Glomerular endothelial cell (primary cell): Measurements from ENCODE around the gene ME1. TPM values are rescaled to one million over a fixed set of nuclear protein-coding genes. Genes with fewer than 3 reads are reported as not detected.
"Not testable (repeated sequence)": the region's sequence is repeated elsewhere in the genome, so short reads cannot be mapped to it uniquely, and the experiment has no call there.

Experiments used
- DNase-seq: peaks from one replicate; pipeline ENCODE4 v3.0.0-alpha.2; 2011; ENCODE audit warnings: low read depth, low spot score; ENCODE audit errors: extremely low read depth
- total RNA-seq: library from RNA; depleted of rRNA; stranded (reverse); fragments of >200 nt; gene quantifications from 2 replicates; pipeline ENCODE4 v1.2.3, GENCODE V29; 2015

Gene ME1
- total RNA-seq, 1 donor from 2014 or later: 13.8 TPM

DNA sequence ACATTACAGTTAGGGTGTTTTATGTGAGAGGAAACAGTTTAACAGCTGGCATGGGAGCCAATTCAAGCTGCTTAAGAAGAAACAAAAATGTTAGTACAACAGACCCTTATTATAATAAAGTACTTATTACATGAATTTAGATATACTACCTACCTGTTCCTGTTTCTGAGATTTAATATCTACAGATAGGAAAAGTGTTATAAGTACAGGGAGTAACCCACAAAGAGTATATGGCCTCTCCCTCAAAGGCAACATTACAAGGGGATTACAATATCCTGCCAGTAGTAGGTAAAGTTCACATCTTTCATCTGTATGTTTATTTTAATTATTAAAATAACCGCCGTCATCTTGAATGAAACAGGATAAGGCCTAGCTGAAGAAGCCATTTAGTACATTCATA lies 1.8 kb upstream of the ME1 start:
- no peak for DNase-seq

DNA sequence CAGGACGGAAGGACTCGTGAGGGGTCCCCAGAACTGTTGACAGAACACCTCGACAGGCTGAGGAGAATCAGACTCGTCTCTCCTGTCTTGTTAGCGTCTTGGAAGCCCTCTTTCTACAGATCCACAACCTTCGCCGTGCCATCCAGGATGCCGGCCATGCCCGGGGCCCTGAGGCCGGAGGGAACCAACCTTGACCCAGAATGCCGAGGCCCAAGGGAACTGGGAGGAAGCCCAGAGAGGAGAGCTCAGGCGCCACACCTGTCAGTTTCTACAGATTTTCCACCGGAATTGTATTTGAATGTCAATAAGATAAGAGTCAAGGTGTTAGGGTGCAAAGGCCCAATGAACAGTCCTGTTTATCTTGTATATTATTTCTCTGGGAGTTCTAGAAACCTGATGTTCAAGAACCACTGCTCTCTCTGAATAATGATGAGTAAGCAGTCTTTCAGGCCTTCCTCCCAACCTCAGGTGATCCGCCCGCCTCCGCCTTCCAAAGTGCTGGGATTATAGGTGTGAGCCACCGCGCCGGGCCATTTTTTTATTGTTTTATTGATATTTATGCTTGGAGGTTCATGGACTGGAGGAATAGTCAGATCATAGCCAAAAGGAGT lies 799 bp upstream of the ME1 start:
- no peak for DNase-seq

DNA sequence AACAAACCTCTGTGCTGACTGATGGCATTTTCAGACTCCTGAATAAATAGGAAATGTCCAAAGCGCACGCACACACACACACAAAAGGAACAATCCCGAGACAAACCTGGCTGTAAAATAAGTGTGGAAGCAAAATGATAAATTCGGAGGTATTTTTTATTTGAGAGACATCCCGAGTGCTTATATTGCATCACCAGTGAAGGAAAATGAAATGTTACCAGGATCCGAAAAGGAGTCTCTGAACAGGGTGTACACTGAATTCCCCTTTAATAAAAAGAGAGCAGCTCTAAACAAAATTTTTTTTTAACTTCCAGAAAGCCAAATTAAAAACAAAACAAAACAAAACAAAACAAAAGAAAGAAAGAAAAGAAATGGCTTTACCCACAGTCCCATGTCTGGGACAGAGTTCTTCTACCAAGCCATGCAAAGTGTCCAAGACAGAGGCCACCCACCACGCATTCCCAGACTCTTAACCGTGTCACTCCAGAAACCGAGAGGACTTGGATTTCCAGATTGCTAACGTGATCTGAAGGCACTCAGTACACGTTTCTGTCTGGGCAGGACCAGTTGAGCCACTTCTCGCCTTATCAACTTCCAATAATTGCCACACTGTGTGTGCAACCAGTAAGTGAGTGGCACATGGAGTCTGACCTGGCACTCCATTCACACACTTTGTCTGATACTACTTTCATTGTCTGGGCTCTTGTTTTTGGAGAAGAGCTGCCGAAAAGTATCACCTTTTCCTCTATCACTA lies 817 bp downstream of the ME1 start:
- DNase-seq: no peak

DNA sequence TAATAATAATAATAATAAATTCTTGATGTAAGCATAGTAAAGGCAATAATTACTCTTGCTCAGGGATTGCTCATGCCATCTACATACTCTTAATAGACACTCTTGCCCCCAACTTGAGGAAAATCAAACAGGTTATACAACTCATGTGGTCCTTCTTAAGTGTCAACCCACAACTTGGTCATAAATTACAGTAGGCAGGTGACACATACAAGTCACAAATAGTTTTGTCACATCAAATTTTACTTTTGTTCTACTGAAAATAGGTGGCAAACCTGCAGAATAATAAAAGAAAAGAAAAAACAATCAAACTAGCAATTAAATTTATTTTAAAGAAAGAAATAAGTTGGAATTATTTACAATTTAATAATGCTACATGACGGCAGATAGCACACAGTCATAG lies 1.6 kb downstream of the ME1 start:
- no peak for DNase-seq

DNA sequence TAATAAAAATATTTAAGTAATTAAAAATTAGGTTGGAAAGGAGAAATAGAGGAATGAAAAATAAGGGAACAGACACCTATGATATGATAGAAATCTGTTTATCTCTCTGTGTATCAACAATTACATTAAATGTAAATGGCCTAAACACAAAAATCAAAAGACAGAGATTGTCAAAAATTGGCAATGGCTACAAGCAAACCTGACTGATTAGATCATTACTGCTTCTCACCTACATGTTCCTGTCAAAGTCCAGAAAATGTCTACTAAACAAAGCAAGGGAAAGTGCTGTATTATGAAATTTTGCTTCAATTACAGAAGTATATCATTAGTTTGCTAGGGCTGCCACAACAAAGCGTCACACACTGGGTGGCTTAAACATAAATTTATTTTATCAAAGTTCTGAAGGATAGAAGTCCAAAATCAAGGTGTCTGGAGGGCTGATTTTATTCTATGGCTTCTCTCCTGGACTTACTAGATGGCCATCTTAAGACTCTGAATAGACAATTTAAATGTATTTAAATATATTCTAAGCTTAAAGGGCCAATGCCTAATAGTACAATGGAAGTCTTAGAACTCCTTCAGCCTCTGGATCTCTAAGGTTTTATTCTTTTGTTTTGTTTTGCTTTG lies 6.3 kb downstream of the ME1 start:
- no peak for DNase-seq

DNA sequence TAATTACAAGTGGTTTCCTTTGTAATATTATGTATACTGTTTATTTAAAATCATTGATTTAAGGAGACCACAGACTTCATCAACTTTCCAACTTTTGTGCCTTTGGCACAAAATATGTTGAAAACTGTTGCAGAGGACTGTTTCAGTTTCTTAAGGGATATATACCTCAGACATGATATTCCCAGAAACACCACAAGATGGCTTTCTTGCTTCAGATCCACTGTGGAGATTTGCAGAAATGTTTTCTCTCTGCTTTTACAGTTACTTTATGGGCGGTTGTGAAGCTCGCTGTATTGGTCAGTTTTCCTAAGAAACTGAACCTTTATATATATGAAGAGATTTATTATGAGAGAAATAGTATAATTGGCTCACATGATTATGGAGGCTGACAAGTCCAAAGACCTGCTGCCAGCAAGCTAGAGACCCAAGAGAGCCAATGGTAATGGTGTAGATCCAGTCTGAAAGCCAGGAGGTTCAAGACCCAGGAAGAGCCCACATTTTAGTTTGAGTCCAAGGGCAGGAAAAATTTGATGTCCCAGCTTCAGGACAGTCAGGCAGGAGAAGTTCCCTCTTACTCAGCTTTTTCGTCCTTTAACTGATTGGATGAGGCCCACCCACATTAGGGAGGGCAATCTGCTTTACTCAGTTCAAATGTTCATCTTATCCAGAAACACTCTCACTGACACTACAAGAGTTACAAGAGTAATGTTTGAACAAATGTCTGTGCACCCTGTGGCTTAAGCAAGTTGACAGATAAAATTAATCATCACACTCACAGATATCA lies 12.8 kb downstream of the ME1 start:
- DNase-seq: peak; percentile 50

DNA sequence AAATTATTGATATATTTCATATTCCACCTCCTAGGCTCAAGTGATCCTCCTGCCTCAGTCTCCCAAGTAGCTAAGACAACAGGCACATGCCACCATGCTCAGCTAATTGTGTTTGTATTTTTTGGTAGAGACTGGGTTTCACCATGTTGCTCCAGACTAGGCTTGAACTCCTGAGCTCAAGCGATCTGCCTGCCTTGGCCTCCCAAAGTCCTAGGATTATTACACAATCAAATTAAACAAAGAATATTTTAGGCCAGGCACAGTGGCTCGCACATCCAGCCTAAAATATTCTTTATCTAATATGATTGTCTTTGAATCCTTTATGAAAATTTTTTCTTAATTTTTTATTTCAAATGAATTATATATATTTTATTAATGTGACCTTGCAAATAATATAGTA lies 17.8 kb downstream of the ME1 start:
- DNase-seq: no peak

DNA sequence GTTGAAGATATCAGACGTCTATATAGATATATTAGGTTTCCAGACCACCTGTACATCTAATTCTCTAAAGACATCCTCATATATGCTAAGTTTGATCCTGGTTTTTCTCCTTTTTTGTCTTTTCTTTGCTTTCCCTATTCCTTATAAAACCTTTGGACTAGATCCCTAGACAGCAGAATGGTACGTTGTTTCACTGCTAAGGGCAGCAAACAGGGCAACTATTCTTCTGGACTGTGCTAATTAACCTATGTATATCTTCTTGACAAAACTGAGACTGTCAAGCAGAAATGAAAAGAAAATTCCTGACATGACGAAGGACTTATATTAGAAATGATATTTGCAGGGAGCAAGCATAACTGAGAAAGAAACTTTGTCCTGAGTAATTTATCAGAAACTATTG lies 19.1 kb downstream of the ME1 start:
- no peak for DNase-seq

DNA sequence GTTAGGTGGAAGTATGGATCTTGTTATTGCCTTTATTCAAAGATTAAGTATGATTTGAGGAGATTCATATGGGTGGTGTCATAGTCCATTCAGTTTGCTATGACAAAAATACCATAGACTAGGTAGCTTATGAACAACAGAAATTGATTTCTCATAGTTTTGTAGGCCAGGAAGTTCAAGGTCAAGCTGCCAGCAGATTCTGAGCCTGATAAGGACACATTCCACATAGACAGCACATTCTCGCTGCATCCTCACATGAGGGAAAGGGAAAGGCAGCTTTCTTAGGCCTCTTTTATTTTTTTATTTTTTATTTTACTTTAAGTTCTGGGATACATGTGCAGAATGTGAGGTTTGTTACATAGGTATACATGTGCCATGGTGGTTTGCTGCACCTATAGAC lies 27.7 kb downstream of the ME1 start:
- no peak for DNase-seq

DNA sequence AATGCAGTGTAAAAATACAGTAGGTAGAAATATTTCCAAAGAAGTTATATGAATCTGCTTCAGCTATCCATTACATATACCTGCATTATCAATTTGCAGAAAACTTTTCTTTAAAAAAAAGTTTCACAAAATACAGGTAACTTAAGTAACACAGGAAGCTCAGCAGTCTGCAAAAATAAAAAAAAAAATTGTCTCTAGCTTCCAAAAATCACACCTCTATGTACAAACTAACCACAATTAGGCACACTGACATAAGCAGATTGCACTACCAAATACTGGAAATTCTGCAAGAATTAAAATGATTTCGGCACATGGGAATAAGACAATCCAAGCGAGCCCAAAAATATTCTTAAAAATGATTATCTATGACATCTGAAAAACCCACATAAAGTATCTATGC lies 41.2 kb downstream of the ME1 start:
- DNase-seq: no peak

DNA sequence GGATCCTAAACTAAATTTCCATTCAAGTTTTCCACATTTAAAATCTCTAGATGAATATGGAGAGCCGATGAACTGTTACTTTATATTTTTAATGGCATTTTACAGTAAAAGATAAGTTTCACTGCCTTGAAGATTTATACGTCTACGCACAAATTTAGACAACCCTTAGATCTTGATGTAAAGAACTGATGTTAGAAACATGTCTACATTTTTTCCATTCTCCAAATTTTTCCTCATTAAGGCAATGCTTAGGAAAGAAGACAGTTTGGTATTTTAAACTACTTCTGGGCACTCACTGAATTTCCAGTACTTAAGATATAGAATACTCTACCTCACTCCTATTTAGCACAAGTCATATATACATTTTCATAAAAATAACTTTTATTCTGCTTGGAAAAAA lies 45.4 kb downstream of the ME1 start:
- no peak for DNase-seq

DNA sequence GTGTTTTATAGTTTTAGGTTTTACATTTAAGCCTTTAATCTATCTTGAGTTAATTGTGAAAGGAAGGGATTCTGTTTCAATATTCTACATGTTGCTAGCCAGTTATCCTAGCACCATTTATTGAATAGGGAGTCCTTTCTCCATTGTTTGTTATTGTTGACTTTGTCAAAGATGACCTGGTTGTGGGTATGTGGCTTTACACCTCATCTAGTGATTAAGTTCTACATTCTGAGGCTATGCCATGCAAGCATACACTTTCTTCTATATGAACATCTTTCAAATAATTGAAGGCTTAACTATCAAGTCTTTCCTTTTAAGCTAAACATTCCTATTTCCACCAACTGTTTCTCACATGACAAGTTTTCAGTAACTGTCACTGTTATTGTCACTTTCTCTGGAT lies 46.1 kb downstream of the ME1 start:
- no peak for DNase-seq

DNA sequence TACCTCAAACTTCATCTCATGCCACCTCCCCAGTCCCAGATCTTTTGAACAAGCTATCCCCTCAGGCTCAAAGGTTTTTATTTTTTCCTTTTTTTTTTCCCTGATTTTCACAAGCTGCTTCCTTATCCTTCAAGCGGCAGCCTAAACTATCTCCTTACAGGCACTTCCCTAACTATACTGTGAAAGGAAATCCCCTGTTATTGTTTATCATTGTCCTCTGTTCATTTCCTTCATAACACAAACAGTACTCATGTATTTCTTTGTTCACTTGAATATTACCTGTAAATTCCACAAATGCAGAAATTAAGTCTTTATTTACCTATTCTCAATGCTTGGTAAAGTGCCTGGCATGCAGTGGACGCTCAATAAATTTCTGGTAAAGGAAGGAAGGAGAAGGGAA lies 48.9 kb downstream of the ME1 start:
- DNase-seq: no peak

DNA sequence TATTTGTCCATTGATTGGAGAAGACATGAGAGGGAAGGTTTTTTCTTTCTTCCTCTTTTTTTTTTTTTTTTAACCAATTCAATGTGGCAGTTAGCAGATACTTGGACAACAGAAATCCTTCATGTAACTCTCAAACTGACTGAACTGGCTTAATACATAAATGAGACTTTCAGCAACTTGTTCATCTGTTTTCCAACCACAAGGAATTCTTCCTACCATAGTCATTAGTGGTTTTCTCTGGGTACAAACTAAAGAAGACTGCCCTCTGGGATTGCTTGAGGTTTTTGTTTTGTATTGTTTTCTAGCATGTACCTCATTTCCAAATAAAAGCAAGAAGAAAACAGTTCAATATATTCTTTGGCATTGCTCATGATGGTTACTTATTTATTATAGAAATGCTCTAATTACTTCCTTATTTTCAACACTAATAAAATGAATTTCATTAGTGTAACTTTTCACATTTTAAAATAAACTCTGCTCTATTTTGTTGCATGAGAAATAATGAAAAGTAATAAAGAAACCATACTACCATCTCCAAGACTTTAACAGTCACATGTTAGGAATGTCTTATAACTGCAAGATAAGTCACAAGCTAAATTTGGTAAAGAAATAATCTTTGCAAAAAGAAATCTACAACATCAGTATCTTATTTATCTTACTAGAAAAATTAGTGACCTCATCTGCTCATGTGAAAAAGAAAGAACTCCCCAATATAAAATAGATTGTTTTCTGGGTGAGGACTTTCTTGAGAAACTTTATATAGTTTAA lies 52.0 kb downstream of the ME1 start:
- no peak for DNase-seq

DNA sequence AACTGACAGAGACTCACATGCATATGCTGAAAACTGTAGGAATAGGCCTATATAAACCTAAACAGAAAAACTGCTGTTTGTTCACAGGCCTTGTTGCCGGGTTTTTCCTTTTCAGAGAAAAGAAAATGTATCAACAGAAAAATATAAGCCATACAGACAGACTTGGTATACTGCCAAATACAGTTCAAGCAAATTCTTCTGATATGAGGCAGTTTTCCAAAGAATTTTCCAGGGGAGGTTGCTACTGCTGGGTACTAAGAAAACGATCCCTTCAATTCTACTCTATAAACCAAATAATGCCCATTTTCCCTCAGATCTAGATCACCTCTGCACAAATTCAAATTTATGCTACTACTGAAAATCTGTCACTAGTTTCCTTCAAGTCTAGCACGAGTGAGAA lies 59.4 kb downstream of the ME1 start:
- no peak for DNase-seq

DNA sequence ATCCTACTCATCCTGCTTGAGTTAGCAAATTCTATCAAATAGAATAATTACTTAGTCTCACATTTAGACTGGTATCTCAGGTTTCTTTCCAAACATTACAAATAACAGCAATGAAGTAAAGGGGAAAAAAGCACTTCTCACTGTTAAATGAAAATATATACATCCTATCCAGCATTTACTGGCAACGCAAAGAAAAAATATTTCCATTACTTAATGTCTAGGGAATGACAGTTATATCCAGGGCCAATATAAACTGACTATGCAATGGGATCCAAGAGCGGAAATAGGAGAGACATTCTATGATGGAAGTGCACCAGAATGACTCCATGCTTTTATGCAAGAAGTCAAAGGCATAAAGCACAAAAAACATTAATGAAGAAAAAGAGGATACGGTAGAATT lies 60.3 kb downstream of the ME1 start:
- no peak for DNase-seq

DNA sequence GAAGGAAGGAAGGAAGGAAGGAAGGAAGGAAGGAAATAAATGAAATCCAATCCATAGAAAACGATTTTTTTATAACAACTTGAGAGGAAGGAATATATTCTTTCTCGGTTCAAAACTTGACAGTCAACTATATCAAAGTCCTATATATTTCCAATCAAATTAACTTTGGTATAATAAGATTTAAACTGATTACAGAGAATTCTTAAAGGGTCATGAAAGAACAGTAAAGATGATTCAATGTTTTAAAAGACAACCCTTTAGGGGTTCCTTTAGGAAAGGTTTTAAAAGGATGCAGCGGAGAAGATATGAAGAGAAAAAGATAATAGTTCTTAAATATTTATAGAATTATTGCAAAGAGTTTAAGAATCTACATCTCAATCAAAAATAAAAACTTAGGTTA lies 61.2 kb downstream of the ME1 start:
- DNase-seq: no peak

DNA sequence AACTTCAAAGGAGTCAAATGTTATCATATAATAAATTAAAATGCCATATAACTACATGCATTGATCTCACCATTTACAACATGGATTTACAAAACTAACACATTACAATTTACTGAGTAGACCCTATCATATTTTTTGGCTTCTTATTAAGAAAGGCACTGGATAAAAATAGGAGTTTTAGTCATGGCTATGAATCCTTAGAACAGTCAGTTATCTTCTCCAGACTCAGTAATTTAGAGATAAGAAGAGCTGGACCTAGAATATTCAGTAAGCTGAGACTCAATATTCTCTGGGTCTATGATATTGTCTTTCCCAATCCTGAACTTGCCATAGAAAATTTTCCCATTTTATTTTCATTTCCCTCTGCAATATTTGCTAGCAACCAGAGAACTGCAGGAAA lies 62.3 kb downstream of the ME1 start:
- DNase-seq: no peak

DNA sequence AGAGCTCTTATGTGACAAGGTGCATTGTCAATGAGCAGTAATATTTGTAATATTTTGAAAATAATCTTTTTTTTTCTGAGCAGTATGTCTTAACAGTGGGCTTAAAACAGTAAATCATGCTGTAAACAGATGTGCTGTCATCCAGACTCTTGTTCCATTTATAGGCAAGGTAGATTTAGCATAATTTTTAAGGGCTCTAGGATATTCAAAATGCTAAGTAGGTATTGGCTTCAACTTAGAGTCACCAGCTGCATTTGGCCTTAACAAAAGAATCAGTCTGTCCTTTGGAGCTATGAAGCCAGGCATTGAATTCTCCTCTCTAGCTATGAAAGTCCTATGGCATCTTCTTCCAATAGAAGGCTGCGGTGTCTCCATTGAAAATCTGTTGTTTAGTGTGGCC lies 63.7 kb downstream of the ME1 start:
- no peak for DNase-seq

DNA sequence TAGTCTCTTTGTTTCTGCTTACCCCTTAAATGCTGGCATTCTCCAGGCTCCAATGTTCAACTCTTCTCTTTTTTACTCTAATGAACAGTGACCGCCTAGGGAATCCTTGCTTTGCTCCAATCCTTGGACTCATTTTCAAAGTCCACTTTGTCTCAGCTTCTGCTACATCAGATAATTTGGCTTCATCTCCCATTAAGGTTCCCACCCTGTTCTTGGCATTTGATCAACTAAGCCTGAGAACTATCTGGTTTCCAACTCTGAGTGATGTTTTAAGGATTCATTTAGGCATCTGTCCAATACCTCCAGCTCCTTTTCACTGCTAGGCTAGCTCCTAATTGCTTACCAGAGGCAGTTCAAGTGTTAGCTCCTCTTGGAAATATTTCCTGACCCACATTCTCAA lies 64.9 kb downstream of the ME1 start:
- DNase-seq: no peak

DNA sequence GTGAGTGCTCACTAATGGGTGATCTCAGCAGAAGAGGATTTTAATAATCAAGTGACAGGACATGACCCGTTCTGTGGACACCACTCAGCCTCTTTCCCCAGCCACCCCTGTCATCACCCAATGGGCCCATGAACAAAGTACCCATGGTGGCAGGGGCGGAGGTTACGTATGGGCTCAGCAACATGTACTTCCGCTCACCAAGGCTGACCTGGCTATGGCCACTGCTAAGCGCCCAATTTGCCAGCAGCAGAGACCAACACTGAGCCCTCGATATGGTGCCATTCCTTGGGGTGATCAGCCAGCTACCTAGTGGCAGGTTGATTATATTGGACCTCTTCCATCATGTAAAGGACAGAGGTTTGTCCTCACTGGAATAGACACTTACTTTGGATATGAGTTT lies 68.5 kb downstream of the ME1 start:
- DNase-seq: not testable (repeated sequence)
